ENCODE measurements around the gene TRIP4.

DNA sequence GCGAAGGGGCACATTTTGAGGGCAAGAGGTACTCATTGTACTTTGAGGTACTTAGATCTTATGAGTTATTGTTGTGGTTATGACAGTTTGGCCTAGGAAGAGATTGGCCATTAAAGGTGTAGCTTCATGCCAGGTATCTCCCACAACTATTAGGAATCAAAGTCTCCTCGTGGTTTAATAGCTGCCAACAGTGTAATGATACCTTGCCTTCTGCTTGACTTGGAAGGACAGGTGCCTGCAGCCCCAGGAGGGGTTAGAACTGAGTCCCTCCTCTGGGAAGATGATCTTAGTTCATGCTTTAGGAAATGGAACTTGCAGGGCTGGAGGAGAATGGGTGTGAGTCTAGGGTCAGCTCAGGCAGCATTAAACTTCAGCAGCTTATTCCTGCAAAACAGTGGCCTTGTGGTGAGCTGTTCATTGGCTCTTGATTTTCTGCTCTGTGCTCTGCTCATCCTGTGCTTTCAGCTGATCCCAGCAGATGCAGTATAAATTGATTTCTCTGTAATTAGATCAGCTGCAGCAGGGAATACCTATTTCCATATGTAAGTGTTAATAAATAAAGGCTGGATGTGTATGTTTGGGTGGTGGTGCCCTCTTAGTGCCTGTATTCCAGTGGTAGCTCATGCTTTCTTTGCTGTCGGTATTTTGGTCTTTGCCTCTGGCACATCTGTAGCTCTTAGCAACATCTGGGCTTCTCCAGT is 113.2 kb downstream of the TRIP4 start:
- TF ChIP-seq, protein P1, sequence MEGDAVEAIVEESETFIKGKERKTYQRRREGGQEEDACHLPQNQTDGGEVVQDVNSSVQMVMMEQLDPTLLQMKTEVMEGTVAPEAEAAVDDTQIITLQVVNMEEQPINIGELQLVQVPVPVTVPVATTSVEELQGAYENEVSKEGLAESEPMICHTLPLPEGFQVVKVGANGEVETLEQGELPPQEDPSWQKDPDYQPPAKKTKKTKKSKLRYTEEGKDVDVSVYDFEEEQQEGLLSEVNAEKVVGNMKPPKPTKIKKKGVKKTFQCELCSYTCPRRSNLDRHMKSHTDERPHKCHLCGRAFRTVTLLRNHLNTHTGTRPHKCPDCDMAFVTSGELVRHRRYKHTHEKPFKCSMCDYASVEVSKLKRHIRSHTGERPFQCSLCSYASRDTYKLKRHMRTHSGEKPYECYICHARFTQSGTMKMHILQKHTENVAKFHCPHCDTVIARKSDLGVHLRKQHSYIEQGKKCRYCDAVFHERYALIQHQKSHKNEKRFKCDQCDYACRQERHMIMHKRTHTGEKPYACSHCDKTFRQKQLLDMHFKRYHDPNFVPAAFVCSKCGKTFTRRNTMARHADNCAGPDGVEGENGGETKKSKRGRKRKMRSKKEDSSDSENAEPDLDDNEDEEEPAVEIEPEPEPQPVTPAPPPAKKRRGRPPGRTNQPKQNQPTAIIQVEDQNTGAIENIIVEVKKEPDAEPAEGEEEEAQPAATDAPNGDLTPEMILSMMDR (IDR thresholded peaks at IDR 0.05; ENCODE audit: control extremely low read depth in 1 of 3, insufficient read depth in 1 of 3, low read depth in 1 of 3, low read length in 3 of 3) = no peak
- TF ChIP-seq HDAC6 (IDR thresholded peaks at IDR 0.05; ENCODE audit: low read depth, low read length) (no peak), EP300 (IDR thresholded peaks at IDR 0.05; ENCODE audit: borderline replicate concordance in 1 of 2, low read depth in 2 of 2, low read length in 2 of 2) (no peak)
